ENCODE measurements around the gene GDA.

GDA gene

DNA sequence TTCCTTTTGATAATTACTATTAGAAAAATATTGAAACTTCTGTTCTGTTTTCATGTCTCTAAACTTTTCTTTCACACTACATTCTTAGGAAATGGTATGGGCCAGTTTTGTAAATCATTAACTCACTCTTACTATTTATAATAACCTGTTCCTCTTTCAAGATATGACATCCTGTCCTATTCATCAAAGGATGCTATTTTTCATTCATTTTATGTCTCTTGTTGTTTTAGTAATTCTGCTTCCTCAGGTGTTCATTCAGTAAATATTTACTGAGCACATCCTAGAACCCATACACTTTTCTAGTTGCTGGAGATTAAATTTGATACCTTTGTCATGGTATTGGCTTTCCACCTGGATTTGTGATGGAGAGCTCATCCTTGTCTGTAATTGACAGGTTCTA is 58.0 kb downstream of the GDA start:
- no peak for DNase-seq (ENCODE audit: low read depth)
- TF ChIP-seq CTCF (IDR thresholded peaks at IDR 0.05; ENCODE audit: low read depth, low read length, missing control alignments) = no peak
- H3K4me3 ChIP-seq (ENCODE audit: low read depth, low read length) = no peak overlapping the region
- in situ Hi-C loops (cut with HindIII; ENCODE audit: low sequenced_read_pairs) = no loop called here

GRCh38 chr9:72210522-72210921 is 61.3 kb downstream of the GDA start:
- no peak for DNase-seq (ENCODE audit: low read depth)
- no peak overlapping the region for H3K4me3 ChIP-seq (ENCODE audit: low read depth, low read length)
- TF ChIP-seq CTCF (IDR thresholded peaks at IDR 0.05; ENCODE audit: low read depth, low read length, missing control alignments) = no peak
- in situ Hi-C loops (cut with HindIII; ENCODE audit: low sequenced_read_pairs) = no loop called here

DNA sequence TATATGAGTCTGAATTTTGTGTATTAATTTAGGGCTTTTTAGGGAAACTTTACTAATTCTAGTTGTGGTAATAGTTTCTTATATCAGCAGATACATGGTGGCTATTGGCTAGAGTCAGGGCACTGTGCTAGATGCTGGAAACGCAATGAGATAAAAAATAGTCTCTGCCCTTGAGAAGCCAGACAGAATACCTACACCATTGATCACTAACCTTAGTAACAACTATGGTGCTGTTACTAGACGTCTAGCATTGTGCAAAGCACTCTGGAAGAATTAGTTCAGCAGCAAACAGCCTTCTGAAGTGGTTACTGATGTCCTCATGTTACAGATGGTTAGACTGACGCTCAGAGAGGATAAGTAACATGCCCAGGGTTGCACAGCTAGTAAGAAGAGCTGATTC is 61.8 kb downstream of the GDA start:
- DNase-seq (ENCODE audit: low read depth) = no peak
- H3K4me3 ChIP-seq (ENCODE audit: low read depth, low read length) = no peak overlapping the region
- in situ Hi-C loops (cut with HindIII; ENCODE audit: low sequenced_read_pairs) = no loop called here
- no peak for TF ChIP-seq CTCF (IDR thresholded peaks at IDR 0.05; ENCODE audit: low read depth, low read length, missing control alignments)

GRCh38 chr9:72213906-72214305 is 64.7 kb downstream of the GDA start:
- DNase-seq (ENCODE audit: low read depth) = no peak
- no peak for TF ChIP-seq CTCF (IDR thresholded peaks at IDR 0.05; ENCODE audit: low read depth, low read length, missing control alignments)
- H3K4me3 ChIP-seq (ENCODE audit: low read depth, low read length) = no peak overlapping the region
- in situ Hi-C loops (cut with HindIII; ENCODE audit: low sequenced_read_pairs) = no loop called here

DNA sequence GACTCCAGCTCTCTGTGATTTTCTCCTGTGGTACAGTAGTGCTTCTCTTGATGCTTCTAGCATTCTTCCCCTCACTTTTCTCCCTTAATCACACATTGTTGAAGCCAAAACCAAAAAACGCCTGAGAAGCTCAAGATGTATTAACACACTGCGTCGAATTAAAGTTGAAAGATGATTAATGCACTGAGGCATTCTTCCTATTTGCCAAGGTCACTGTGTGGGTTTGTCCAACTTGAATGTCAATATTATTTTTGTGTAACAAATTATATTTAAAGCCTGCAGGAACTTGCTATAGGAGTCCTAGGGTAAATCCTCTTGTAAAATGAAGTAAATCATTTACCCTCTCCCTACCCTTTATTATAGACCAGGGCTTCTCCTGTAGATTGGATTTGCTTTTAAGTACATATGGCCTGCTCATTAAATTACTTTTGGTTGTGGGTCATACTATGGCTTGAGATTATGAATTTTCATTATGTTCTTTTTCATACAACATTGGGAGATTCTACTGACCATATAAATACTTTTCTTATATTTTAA is 68.1 kb downstream of the GDA start:
- in situ Hi-C loops (cut with HindIII; ENCODE audit: low sequenced_read_pairs) = no loop called here
- DNase-seq (ENCODE audit: low read depth) = no peak
- no peak for TF ChIP-seq CTCF (IDR thresholded peaks at IDR 0.05; ENCODE audit: low read depth, low read length, missing control alignments)
- no peak overlapping the region for H3K4me3 ChIP-seq (ENCODE audit: low read depth, low read length)

- DNase-seq (ENCODE audit: low read depth) = no peak
- no peak overlapping the region for H3K4me3 ChIP-seq (ENCODE audit: low read depth, low read length)
- no peak for TF ChIP-seq CTCF (IDR thresholded peaks at IDR 0.05; ENCODE audit: low read depth, low read length, missing control alignments)
- in situ Hi-C loops (cut with HindIII; ENCODE audit: low sequenced_read_pairs) = loop anchor here (5.0 kb wide), 1 partner anchor 42 kb away; no protein-coding TSS in a partner anchor
Observed at GRCh38 chr9:72220589-72220988, 71.3 kb downstream of the GDA start.

All from astrocyte of the cerebellum (primary cell).